Esophagus (tissue), 2 donors: ENCODE data around the gene CTSZ. TPM values are rescaled to one million over a fixed set of nuclear protein-coding genes. Genes with fewer than 3 reads are reported as not detected.

Experiments
- H3K27ac ChIP-seq, 2 donors: one replicate each; pipeline ENCODE4 v1.5.1; 2013; ENCODE audit warnings: low read depth in 2 of 2, mild to moderate bottlenecking in 2 of 2, inconsistent platforms in 1 of 2, low read length in 1 of 2, moderate library complexity in 1 of 2
- H3K27me3 ChIP-seq, 2 donors: one replicate each; pipeline ENCODE4 v1.6.1; 2013; ENCODE audit warnings: low read length in 2 of 2, control low read depth in 1 of 2, mild to moderate bottlenecking in 1 of 2; ENCODE audit not compliant: insufficient read depth in 2 of 2, control insufficient read depth in 1 of 2
- H3K36me3 ChIP-seq, 2 donors: one replicate each; pipeline ENCODE4 v1.6.1; 2013; ENCODE audit warnings: low read length in 1 of 2; ENCODE audit not compliant: control insufficient read depth in 2 of 2, insufficient read depth in 2 of 2
- H3K4me1 ChIP-seq, 2 donors: one replicate each; pipeline ENCODE4 v1.6.1; 2013; ENCODE audit warnings: low read length in 1 of 2; ENCODE audit not compliant: control insufficient read depth in 2 of 2, insufficient read depth in 2 of 2
- H3K4me3 ChIP-seq, 2 donors: one replicate each; pipeline ENCODE4 v1.5.1; 2013; ENCODE audit warnings: low read length in 2 of 2, mild to moderate bottlenecking in 2 of 2, low read depth in 1 of 2, moderate library complexity in 1 of 2
- H3K9me3 ChIP-seq, 2 donors: one replicate each; pipeline ENCODE4 v1.6.1; 2013; ENCODE audit warnings: mild to moderate bottlenecking in 2 of 2, low read depth in 1 of 2, low read length in 1 of 2, moderate library complexity in 1 of 2; ENCODE audit not compliant: control insufficient read depth in 2 of 2, insufficient read depth in 1 of 2
- WGBS, 2 donors: extraction: QIAGEN DNeasy Blood & Tissue Kit; methylation state at CpG; one replicate each; pipeline ENCODE4 v1.1.7; 2013; 5-methylcytosine and 5-hydroxymethylcytosine counted together
- polyA plus RNA-seq, 2 donors: library from polyadenylated mRNA; stranded (reverse); fragments of 200-250 nt; gene quantifications; one replicate each; pipeline ENCODE4 v1.2.3, GENCODE V29; 2013
- donor health status: healthy with polysubstance abuse.
- donor health status: Bipolar disorder and iron deficiency.

Gene CTSZ
- polyA plus RNA-seq, 2 donors = 17.0 to 41.9 TPM

DNA sequence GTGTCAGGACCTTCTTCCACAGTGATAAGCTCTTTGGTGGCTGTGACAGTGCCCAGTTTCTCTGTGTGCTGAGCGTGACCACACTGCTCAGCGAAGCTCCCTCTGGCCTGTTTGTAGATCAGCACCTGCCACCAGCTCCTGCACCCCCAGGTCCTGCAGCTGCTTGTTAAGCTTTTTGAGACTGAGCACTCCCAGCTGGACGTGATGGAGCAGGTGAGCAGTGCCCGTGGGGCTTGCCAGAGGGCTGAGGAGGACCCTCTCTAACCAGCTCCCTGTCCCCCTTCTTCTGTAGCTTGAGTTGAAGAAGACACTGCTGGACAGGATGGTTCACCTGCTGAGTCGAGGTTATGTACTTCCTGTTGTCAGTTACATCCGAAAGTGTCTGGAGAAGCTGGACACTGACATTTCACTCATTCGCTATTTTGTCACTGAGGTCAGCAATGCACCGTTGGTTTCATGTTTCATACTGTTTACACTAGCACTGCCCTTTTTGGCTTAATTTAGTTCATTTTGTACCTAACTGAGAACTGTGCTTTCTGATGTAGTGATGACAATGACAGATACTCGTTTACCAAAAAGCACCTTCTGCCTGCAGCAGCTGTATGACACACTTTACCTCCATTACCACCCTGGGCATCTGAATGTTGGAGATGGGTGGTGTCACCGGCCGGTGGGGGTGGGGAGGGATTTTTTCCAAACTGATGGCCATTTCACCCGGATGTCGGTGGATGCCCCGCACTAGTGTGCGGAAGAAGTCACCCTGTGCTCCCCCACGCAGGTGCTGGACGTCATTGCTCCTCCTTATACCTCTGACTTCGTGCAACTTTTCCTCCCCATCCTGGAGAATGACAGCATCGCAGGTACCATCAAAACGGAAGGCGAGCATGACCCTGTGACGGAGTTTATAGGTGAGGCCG is 13.5 kb downstream of the CTSZ start:
- H3K36me3 ChIP-seq = peaks cover 26 to 57% of the 10 kb centered on the region in 2 donors
- no peaks in the 10 kb centered on the region for H3K27me3 ChIP-seq
- 82 to 84% methylated on average over 23 of the region's 23 CpGs for WGBS, 2 donors
- H3K4me3 ChIP-seq = no peak overlapping the region
- H3K4me1 ChIP-seq = no peaks in the 10 kb centered on the region
- H3K27ac ChIP-seq = no peak overlapping the region
- no peaks in the 10 kb centered on the region for H3K9me3 ChIP-seq

- peaks cover 0 to 3% of the 10 kb centered on the region in 2 donors for H3K4me1 ChIP-seq
- H3K9me3 ChIP-seq = no peaks in the 10 kb centered on the region
- H3K4me3 ChIP-seq = no peak overlapping the region
- 79 to 87% methylated on average over 3 of the region's 3 CpGs for WGBS, 2 donors
- no peak overlapping the region for H3K27ac ChIP-seq
- no peaks in the 10 kb centered on the region for H3K27me3 ChIP-seq
- H3K36me3 ChIP-seq = peaks cover 32 to 64% of the 10 kb centered on the region in 2 donors
Measured at GRCh38 chr20:58992911-58993310, 14.1 kb downstream of the CTSZ start.

GRCh38 chr20:58991715-58992114 is 15.3 kb downstream of the CTSZ start:
- 70 to 72% methylated on average over 9 of the region's 9 CpGs for WGBS, 2 donors
- H3K9me3 ChIP-seq = no peaks in the 10 kb centered on the region
- peaks cover 30 to 66% of the 10 kb centered on the region in 2 donors for H3K36me3 ChIP-seq
- H3K4me3 ChIP-seq = no peak overlapping the region
- H3K4me1 ChIP-seq = peaks cover 0 to 3% of the 10 kb centered on the region in 2 donors
- H3K27ac ChIP-seq = no peak overlapping the region
- no peaks in the 10 kb centered on the region for H3K27me3 ChIP-seq

- Histone ChIP-seq H3K4me3 (no peak overlapping the region), H3K27me3 (no peaks in the 10 kb centered on the region), H3K27ac (no peak overlapping the region), H3K4me1 (peaks cover 0 to 3% of the 10 kb centered on the region in 2 donors), H3K9me3 (no peaks in the 10 kb centered on the region), H3K36me3 (peaks cover 27 to 64% of the 10 kb centered on the region in 2 donors)
- WGBS, 2 donors = 94% methylated on average over 14 of the region's 14 CpGs
Measured at GRCh38 chr20:58990651-58991445, 16.2 kb downstream of the CTSZ start.

GRCh38 chr20:58989196-58989595 is 17.9 kb downstream of the CTSZ start:
- no peaks in the 10 kb centered on the region for H3K27me3 ChIP-seq
- H3K4me1 ChIP-seq = peaks cover 0 to 3% of the 10 kb centered on the region in 2 donors
- peaks cover 23 to 54% of the 10 kb centered on the region in 2 donors for H3K36me3 ChIP-seq
- WGBS, 2 donors = 92 to 93% methylated on average over 10 of the region's 10 CpGs
- H3K4me3 ChIP-seq = no peak overlapping the region
- no peaks in the 10 kb centered on the region for H3K9me3 ChIP-seq
- H3K27ac ChIP-seq = no peak overlapping the region

DNA sequence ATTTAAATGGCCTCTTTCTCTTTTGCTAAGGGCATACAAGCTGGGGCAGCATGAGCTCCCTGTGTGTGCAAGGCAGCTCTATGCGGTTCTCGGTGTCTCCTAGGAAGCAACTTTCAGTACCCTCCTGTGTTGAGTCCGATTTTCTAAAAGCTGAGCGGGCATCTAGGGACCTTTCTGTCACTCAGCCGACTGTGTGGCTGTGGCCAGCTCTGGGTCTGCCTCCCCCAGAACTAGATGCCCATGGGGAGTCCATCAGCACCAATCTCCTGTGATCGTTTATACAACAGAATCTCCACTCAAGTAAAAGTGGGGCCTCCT is 18.5 kb downstream of the CTSZ start:
- H3K4me1 ChIP-seq = peaks cover 0 to 3% of the 10 kb centered on the region in 2 donors
- no peak overlapping the region for H3K27ac ChIP-seq
- H3K36me3 ChIP-seq = peaks cover 19 to 48% of the 10 kb centered on the region in 2 donors
- H3K9me3 ChIP-seq = no peaks in the 10 kb centered on the region
- WGBS, 2 donors = 91 to 93% methylated on average over 6 of the region's 6 CpGs
- H3K4me3 ChIP-seq = no peak overlapping the region
- H3K27me3 ChIP-seq = no peaks in the 10 kb centered on the region

- Histone ChIP-seq H3K27ac (no peak overlapping the region), H3K27me3 (no peaks in the 10 kb centered on the region), H3K4me3 (no peak overlapping the region), H3K36me3 (peaks cover 19 to 42% of the 10 kb centered on the region in 2 donors), H3K4me1 (peaks cover 0 to 3% of the 10 kb centered on the region in 2 donors), H3K9me3 (no peaks in the 10 kb centered on the region)
- WGBS, 2 donors = 86 to 91% methylated on average over 9 of the region's 9 CpGs
Measured at GRCh38 chr20:58987790-58988564, 19.1 kb downstream of the CTSZ start.

DNA sequence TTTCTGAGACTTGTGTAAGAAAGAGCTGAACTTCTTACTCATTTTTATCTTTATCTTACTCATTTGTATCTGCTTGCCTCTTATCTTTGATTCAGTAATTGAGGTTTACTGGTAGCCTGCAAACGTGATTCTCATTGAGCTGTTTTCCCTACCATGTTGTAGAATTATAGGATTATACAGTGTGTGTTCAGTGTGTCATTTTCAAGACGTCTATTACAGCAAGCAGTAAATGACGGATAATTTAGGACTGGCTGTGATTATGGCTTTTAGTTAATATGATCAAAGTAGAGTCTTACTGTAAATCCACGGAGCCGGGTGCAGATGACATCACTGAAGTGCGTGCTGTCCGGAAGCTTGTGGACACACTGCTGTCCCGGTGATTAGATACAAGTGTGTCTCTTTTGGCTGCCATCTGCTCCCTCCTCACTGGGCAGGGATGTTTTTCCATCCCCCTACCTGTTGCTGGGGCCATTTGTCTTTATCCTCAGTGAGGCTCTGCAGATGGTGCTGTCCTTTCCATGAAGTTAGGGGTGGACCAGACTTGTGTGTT is 20.0 kb downstream of the CTSZ start:
- no peaks in the 10 kb centered on the region for H3K9me3 ChIP-seq
- WGBS, 2 donors = 81 to 85% methylated on average over 8 of the region's 8 CpGs
- H3K27me3 ChIP-seq = no peaks in the 10 kb centered on the region
- H3K4me3 ChIP-seq = no peak overlapping the region
- H3K27ac ChIP-seq = no peak overlapping the region
- peaks cover 19 to 36% of the 10 kb centered on the region in 2 donors for H3K36me3 ChIP-seq
- H3K4me1 ChIP-seq = peaks cover 2 to 7% of the 10 kb centered on the region in 2 donors
